ACC112 (cell line): ENCODE results near the gene CBX4.
A peak's percentile ranks its signal among the peaks of the same experiment; 100 is the strongest.

Experiments used
- H2AFZ ChIP-seq: fragments of 200-600 bp; sonication (generic); one replicate; pipeline ENCODE4 v1.6.0; 2017; ENCODE audit warnings: antibody characterized with exemption, low read length; ENCODE audit not compliant: unreplicated experiment
- H3K27ac ChIP-seq: fragments of 200-600 bp; sonication (generic); 2 replicates; pipeline ENCODE4 v1.5.1; 2014; ENCODE audit warnings: low read depth, mild to moderate bottlenecking, antibody characterized with exemption, low read length, moderate library complexity
- H3K27me3 ChIP-seq: fragments of 200-600 bp; sonication (generic); 2 replicates; pipeline ENCODE4 v1.6.1; 2014; ENCODE audit warnings: mild to moderate bottlenecking, antibody characterized with exemption, low read length, moderate library complexity, mixed read lengths; ENCODE audit not compliant: insufficient read depth
- H3K36me3 ChIP-seq: fragments of 200-600 bp; sonication (generic); 2 replicates; pipeline ENCODE4 v1.6.1; 2016; ENCODE audit warnings: mild to moderate bottlenecking, antibody characterized with exemption, low read length, moderate library complexity, mixed read lengths; ENCODE audit not compliant: insufficient read depth
- H3K4me1 ChIP-seq: fragments of 200-600 bp; sonication (generic); one replicate; pipeline ENCODE4 v1.6.1; 2016; ENCODE audit warnings: low read length, mixed read lengths; ENCODE audit not compliant: insufficient read depth, unreplicated experiment, control insufficient read depth
- H3K4me3 ChIP-seq: fragments of 200-600 bp; sonication (generic); 2 replicates; pipeline ENCODE4 v1.5.1; 2014; ENCODE audit warnings: mild to moderate bottlenecking, low read depth, low read length
- H3K79me2 ChIP-seq: fragments of 200-600 bp; sonication (generic); one replicate; pipeline ENCODE4 v1.6.0; 2016; ENCODE audit warnings: low read length; ENCODE audit not compliant: control insufficient read depth, unreplicated experiment, insufficient read depth

The CBX4 gene

DNA sequence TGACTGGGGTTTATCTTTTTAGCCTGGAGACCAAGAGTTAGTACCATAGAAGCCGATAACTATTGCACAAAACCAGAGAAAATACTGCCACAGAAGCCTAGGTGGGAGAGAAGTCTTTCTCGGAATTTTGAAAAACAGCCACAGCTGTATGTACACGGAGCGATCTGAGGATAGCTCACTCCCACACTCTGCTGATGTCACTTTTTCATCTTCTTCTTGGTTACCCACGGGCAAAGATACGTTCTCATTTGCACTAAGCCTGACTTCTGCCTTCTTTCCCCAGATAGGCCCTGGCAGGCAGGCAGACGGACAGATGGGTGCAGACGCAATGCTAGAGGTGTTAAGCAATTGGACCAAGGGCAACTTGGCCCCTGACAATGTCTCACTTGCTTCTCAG is 9.1 kb upstream of the CBX4 start:
- H3K27me3 ChIP-seq = peaks cover 5% of the 10 kb centered on the region
- no peak overlapping the region for H2AFZ ChIP-seq
- H3K4me3 ChIP-seq = no peak overlapping the region
- peaks cover 17% of the 10 kb centered on the region for H3K4me1 ChIP-seq
- no peaks in the 10 kb centered on the region for H3K36me3 ChIP-seq
- H3K27ac ChIP-seq = no peak overlapping the region
- no peaks in the 10 kb centered on the region for H3K79me2 ChIP-seq

- H3K36me3 ChIP-seq = no peaks in the 10 kb centered on the region
- no peaks in the 10 kb centered on the region for H3K79me2 ChIP-seq
- H3K27me3 ChIP-seq = peaks cover 10% of the 10 kb centered on the region
- peaks cover 17% of the 10 kb centered on the region for H3K4me1 ChIP-seq
- no peak overlapping the region for H3K4me3 ChIP-seq
- no peak overlapping the region for H3K27ac ChIP-seq
- H2AFZ ChIP-seq = no peak overlapping the region
Measured at GRCh38 chr17:79847698-79848369, 8.6 kb upstream of the CBX4 start.

DNA sequence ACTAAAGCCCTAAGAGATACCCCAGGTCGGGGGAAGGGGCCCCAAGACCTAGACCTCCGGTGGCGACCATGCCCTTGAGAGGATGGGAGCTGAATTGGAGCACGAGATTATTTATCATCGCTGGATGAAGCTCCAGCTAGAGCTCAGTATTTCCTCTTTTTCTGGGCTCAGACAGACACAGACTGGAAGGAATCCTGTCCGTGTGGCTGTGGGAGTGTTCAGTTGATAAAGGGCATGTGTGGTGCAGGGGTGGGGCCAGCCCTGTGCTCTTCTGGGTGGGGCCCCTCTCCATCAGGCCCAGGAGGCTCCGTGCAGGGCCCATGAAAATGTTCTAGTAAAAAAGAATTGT is 6.3 kb upstream of the CBX4 start:
- Histone ChIP-seq H3K79me2 (no peaks in the 10 kb centered on the region), H2AFZ (peak overlapping the region; percentile 40), H3K4me3 (0 out of 2 replicates have a peak overlapping the region, but pooled peaks have one; percentile 0), H3K36me3 (no peaks in the 10 kb centered on the region), H3K27ac (no peak overlapping the region), H3K4me1 (peaks cover 9% of the 10 kb centered on the region), H3K27me3 (peaks cover 32% of the 10 kb centered on the region)

DNA sequence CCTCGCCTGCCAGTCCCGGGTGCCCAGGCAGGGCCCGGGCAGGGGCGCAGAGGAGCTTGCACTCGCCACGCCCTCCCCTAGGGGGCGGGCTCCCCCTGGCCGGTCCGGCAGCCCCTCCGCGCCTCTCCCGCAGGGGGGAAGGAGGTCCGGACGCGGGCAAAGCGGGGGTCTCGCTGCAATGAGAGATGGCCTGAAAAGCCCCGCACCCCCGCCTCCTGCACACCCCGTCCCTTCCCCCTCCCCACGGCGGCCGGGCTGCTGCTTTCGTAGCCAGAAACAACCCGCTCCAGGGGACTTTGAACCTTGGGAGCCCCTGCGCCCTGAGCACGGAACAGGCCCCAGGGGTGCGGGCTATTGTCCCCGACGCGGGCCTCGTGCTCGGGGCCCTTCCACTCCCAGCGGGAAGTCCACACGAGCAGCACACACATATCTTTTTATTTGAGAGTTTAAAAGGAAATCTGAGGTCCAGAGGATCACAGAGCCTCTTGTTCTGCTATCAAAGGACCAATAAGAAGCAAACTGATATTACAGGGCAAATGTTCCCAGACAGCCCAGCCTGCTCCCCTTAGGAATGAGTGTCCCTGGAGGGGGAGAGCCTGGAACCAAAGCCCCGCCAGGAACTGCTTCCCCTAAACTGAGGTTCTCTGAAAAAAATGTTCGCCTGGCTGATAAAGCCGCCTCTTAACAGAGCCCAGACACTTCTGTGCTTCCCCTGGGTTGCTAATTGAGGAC is 5.8 kb upstream of the CBX4 start:
- Histone ChIP-seq H2AFZ (peak overlapping the region; percentile 40), H3K79me2 (no peaks in the 10 kb centered on the region), H3K4me3 (peak overlapping the region; percentile 81), H3K4me1 (peaks cover 13% of the 10 kb centered on the region), H3K36me3 (no peaks in the 10 kb centered on the region), H3K27ac (no peak overlapping the region), H3K27me3 (peaks cover 38% of the 10 kb centered on the region)

DNA sequence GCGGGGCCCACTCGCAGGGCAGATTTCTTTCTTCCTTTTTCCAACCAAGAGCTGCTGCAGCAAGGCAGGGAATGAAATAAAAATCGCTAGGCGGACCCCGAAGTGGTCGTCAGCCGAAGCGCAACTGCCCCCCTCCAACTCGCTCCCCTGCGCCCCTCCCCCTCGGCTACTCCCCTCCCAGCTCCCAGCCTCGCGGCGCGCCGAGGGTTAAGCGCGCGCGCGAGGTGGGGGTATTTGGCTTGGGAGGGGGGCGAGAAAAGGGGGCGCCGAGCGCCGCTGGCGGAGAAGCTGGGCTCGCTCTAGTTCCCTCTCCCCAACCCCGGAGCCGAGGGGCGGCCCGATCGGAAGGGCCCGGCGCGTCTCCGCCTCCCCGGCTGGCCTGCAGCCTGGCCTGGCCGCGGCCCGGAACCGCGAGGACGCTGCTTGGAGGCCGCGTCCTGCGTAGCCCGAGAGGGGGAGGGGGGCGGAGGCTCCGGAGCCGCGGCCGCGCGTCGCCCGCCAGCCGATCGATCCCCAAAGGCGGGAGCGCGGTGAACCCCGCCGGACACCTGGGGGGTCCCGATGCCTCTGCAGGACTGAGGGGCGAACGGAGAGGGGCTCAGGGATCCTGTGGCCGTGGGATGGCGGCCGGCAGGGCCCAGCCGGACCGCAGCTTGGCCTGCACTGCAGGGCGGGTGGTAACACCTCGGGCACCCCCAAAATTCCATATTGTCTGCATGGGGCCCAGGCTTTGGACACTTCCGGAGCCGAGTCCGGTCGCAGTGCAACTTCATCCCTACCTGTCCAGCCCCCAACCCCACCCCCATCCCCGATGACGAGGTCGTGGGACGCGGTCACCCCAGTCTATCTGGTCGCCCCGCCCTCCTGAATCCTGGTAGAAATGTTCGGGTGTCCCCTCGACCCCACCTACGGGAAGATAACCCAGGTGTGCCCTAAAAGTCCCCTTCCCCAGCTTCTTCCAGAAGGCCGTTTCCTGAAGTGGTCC is 4.9 kb upstream of the CBX4 start:
- Histone ChIP-seq H3K79me2 (no peaks in the 10 kb centered on the region), H3K36me3 (no peaks in the 10 kb centered on the region), H3K27me3 (peaks cover 39% of the 10 kb centered on the region), H3K4me1 (peaks cover 13% of the 10 kb centered on the region), H2AFZ (peak overlapping the region; percentile 89), H3K4me3 (peak overlapping the region; percentile 81), H3K27ac (no peak overlapping the region)

DNA sequence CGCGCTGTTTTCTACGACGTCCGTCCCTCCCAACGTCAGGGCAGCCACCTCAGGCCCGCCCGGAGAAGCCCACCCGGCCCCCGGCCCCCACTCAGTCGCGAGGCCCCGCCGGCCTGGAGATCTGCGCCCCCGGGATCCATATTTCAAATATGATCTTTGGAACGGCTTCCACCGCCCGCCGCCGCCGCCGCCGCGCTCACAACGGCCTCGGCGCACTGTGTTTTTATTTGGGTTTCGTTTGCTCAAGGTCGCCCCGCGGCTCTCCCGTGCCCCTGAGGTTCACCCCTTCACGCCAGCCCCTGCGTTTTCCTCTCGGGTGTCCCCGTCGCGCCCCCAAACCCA is 4.2 kb upstream of the CBX4 start:
- Histone ChIP-seq H3K36me3 (no peaks in the 10 kb centered on the region), H2AFZ (peak overlapping the region; percentile 89), H3K27me3 (peaks cover 39% of the 10 kb centered on the region), H3K4me1 (peaks cover 13% of the 10 kb centered on the region), H3K27ac (no peak overlapping the region), H3K4me3 (peak overlapping the region; percentile 81), H3K79me2 (no peaks in the 10 kb centered on the region)

- Histone ChIP-seq H3K27ac (no peak overlapping the region), H3K79me2 (peaks cover 4% of the 10 kb centered on the region), H3K4me1 (peaks cover 13% of the 10 kb centered on the region), H3K4me3 (peak overlapping the region; percentile 81), H3K36me3 (no peaks in the 10 kb centered on the region), H2AFZ (peak overlapping the region; percentile 89), H3K27me3 (peaks cover 39% of the 10 kb centered on the region)
Measured at GRCh38 chr17:79842656-79843473, 3.6 kb upstream of the CBX4 start.

DNA sequence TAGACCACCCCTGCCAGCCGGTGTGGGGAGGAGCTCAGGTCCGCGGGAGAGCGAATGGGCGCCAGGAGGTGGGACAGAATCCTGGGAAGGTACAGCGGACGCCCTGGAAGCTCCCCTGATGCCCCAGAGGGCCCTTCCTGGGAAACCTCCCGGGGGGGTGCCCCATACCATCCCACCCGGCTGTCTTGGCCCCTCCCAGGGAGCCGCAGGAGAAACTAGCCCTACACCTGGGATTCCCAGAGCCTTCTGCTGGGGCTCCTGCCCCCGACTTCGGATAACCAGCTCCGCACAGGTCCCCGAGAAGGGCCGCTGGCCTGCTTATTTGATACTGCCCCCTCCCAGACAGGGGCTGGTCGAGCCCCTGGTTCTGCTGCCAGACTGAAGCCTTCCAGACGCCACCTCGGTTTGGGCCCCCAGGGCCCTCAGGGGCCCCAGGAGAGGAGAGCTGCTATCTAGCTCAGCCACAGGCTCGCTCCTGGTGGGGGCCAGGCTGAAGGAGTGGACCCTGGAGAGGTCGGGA is 3.0 kb upstream of the CBX4 start:
- Histone ChIP-seq H3K4me3 (no peak overlapping the region), H3K27me3 (peaks cover 39% of the 10 kb centered on the region), H3K4me1 (peaks cover 17% of the 10 kb centered on the region)

GRCh38 chr17:79841369-79842135 is 2.3 kb upstream of the CBX4 start:
- no peak overlapping the region for H3K27ac ChIP-seq
- H3K4me1 ChIP-seq = peaks cover 22% of the 10 kb centered on the region
- peak overlapping the region; percentile 74; the same call in 1 of the 2 replicates for H3K4me3 ChIP-seq
- H3K27me3 ChIP-seq = peaks cover 39% of the 10 kb centered on the region
- peaks cover 13% of the 10 kb centered on the region for H3K79me2 ChIP-seq
- no peak overlapping the region for H2AFZ ChIP-seq
- no peaks in the 10 kb centered on the region for H3K36me3 ChIP-seq

More for the DNA sequence above, 3.0 kb upstream of the CBX4 start:
- Histone ChIP-seq H3K27ac (no peak overlapping the region), H3K36me3 (no peaks in the 10 kb centered on the region), H3K79me2 (peaks cover 10% of the 10 kb centered on the region), H2AFZ (no peak overlapping the region)
